Inferior parietal cortex (tissue), 1 donor: Measurements from ENCODE around the gene GSTM3.
A peak's percentile ranks its signal among the peaks of the same experiment; 100 is the strongest.

Experiments used
- DNase-seq: peaks from one replicate; pipeline ENCODE4 v3.0.0-alpha.2; 2016; ENCODE audit errors: extremely low spot score

The GSTM3 gene

DNA sequence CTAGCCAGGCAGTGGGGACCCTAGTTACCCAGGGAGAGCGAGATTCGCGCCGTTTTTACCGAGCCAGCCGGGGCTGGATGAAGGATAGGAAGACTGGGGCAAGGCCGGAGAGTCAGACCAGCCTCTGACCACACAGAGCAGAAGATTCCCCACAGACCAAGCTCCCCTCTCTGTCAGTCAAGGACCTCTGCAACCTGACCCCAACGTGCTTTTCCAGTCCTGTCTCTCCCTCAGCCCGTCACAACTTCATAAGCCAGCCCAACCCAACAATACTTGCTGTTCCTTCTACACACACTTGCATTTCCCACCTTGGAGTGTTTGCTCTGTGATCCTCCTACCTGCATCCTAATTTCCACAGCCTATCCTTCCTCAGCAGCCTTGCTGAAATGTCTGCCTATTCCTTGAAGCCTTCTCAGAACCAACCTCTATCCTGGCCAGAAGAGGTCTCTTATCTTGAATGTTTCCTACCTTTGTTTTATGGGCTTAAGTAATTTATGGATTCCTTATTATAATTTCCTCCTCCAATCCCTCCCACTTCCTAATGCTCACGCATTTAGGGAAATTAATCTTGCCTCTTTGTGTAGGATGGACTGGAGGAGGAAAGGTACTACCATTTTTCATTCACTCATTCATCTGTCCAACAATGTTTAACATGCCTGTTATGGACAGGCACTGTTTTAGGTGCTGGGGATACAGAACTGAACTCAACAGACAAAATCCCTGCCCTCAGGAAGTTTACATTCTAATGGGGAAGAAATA, at the start of gene GSTM3:
GSTM3 (minus strand) TSS at position 424 of the 759 bp plus-strand sequence. CDS start 751 bp downstream, outside the sequence.
- DNase-seq: no peak

DNA sequence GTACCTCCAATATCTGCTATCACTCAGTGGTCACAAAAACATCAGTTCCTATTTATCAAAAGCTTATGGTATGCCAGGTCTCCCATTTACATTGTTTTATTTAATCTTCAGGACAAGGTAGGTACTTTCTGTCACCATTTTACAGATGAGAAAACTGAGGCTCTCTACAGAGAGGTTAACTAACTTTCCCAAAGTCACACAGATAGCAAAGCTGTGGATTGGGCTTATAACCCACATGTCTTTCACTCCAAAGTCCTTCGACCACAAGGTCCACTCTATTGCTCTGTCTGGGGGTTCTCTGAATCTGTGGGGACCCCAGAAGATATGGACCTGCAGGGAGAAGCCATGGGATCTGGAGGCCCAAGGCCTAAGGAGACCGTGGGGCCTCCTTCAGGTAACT, 49.5 kb upstream of the GSTM3 start:
- no peak for DNase-seq

DNA sequence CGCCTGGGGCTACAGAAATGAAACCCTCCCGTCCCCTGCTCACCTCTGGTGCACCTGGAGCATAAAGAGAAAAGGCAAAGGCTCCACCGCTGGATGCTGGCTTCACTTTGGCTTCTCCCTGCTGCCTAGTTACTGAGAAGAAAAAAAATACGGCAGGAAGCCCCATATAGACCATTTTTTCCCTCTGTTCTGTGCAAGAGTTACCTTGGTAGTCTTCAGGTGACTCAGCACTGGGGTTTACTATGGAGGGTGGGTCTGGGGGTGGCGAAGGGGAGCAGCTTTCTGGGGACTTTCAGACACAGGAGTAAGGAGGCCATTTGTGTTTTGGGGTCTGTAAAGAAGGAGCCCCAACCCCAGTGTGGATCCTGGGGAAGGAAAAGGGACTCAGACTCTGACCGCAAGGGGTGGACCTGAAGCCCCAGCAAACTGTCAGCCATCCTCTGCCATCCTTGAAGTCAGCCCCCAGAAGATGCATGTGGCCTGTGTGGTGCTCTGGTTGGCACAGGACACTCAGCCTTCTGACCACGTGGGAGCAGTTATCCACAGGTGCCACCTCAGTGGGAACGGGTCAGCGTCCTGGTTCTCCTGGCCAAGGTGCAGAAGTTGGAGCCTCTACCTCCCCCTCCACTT, 48.8 kb upstream of the GSTM3 start:
- DNase-seq: no peak

DNA sequence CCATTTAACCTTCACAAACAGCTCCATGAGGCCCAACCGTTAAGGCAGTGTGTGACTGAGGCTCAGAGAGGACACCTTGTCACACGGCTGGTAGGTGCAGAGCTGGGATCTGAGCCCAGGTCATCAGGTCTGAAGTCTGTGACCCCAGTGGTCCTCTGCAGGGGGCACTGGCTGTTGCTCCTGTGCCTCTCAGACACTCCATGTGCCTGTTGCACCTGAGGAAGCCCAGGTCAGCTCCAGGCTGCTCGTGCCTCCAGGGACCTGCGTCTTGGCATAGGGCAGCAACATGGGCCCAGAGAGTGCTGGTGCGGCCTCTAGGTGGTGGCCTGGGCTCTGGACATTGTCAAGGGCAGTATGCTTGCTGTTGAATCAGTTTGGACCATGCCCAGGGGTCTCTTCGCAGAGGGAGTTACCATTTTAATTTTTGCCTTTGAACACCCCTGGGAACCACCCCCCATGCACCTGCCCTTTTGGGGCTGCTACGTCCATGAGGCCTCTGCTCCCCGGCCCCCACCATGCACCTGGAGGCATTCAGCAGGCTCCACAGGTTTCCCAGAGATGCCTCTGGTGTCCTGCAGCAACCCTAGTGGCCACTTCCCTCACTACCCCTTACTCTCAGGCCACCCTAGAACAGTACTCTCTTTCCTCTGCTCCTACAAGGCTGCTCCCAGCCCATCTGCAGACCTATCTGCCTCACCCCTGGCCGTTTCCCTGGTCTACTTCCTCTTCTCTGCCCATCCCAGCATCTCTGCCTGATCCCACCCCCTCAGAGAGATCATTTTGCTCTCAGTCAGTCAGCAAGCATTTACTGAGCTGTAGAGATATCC, 48.1 kb upstream of the GSTM3 start:
- no peak for DNase-seq

DNA sequence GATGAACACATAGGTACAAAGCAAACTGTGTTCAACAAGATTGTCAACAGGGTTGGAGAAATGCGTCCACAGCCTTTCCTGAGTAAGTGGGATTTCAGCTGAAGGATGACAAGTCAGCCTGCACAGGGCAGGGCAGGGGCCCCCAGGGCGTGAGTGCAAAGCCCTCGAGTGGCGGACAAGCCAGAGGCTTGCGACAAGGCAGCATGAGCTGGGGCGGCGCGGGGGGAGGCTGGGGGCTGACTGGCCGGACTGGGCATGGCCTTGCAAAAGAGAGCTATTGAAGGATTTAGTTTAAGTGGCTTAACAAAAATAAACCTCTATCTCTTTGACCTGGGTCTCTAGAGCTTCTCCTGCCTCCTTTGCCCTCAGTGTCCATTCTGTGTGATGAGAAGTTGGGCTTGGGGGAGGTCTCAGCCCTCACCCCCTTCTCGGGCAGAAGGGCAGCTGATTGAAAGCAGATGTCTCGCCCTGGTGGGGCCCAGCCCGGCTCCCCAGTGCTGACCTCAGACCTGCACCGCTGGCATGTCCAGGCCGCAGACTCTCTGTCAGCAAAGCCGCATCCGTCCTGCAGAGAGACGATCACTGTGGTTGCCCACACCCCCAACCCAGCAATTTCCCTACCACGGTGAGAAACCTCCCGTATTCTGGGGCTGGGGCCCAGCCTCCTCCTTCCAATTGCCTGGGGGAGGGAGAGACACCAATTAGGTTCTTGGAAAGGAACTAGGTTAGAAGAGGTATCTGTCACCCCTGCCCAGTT, 47.2 kb upstream of the GSTM3 start:
- DNase-seq: no peak

DNA sequence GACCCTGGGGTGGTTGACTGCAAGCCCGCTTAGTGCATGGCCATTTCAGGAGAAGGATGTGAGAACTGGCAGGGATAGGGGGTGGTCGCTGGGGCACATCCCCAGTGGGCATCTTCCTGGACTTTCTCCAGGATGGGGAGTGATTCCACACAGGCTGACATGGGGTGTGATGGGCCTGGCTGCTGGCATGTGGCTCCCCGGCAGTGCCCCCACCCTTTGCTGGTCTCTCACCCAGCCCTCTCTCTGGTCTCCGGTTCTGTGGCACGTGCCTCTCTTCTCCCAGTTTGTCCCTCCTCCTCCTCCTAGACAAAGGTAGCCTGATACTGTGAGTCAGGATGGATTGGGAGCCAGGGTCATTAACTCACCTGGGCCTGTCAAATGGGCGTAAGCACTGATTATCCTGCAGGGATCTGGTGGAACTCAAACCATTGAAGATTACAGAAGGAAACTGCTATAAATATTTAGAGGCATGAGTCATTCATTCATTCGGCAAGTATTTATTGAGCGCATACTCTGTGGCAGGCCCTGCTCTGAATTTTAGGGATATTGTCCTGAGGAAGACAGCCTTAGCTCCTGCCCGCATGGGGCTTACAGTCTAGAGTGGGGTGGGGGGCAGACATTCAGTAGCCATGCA, 46.5 kb upstream of the GSTM3 start:
- DNase-seq: no peak

DNA sequence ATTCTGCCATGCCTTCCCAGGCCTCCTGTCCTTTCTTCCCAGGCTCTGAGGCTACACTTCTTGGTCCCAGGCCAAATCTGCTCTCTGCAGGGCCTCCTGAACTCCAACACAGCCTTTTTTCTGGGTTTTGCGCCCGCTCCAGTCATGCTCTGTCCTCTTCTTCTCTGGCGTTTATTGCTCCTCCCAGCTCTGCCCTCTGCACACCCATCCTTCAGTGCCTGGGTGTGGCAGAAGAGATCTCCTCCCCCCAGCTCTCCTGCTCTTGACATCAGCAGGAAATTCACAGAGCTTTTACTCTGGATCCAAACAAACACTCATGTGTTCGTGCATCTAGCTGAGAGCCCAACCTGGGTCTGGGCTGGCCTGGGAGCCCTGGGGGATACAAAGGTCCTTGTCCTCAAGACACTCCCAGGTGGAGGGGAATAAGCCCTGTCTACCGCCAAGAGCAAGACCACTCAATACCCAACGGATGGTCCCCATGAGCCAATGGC, 45.7 kb upstream of the GSTM3 start:
- DNase-seq: no peak

DNA sequence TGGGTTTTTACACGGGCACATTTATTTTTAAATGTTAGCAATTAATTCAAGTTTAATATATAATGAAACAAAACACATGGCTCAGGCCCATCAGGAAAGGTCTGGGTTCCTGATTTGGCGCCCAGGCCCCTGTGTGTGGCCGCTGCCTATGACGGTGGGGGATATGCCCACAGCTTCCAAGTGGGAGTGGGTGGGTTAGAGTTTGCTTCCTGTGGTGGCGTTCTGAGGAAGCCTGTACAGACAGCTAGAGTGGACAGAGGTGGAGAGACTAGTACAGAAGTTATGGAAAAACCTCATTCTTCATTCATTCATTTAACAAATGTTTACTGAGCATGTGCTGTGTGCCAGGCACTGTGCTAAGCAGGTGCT, 45.3 kb upstream of the GSTM3 start:
- no peak for DNase-seq

DNA sequence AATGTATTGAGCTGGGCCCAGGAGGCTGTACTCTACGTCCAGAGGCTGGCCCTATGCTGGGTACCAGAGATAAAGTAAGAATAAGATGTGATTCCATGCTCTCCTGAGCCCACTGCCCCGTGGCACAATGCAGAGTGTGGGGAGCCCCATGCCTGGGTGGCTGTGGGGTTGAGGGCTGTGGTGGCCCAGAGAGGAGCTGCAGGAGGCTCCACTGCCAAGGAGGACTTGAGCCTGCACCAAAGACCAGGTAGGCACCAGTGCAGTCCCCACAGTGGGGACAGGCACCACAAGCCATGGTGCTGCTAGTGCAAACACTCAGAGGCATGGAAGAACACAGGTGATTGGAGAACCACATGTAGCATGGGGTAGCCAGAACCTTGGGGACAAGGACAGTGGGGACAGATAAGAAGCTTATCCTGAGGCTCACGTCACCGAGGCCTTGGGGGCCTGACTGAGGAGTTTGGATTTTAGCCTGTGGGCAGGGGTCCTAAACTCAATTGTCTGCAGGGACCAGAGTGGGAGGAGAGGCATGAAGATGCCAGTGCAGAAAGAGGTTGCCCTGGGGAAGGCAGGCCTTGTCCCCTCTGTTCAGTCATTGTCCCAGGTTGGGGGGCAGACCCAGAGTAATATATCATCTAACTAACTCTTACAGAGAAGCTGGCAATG, 44.7 kb upstream of the GSTM3 start:
- no peak for DNase-seq

DNA sequence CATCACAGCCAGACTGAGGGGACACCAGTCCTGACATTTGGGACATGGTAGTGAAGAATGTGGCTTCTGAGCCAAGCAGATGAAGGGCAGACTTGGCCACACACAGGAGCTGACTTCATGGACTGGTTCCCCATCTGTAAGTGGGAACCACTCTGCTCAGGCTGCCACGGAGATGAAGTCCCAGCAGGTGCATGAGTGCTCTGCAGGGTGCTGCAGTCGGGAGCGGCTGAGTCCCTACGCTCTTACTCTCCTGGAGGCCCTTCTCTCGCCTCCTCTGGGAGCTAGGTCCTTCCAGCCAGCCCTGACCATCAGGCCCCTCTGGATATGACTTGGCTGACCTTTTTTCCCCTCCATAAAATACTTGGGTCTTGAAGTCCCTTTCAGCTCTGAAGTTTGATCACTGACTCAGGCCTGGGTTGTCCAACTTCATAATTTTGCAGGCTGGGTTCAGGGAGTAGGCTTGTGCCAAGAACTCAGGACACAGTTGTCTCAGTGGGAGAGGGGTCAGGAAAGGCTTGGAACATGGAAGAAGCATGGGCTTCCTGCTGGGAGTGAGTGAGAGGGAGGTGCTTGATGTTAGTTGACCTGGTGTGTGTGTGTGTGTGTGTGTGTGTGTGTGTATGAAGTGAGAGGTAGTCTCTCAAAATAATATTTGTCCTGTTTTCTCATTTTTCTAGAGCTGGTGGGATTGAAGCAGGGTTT, 43.9 kb upstream of the GSTM3 start:
- no peak for DNase-seq

DNA sequence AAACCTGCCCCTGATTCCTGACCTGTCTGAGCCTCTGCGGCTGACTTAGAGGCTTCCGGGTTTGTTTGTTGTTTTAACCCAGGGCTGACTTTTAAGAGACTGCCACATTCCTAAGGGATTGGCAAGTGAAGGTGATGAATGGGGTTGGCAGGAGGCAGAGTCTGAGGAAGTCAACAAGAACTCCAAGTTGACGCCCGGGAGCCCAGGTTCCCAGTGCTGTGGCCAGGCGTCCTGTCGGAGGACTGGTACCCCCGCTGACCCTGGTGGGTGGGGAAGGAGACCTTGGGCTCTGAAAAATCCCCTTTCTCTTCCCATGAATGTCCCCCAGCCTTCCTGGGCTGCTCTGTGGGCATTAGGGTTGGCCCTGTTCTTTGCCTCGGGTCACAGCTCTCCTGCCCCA, 42.6 kb upstream of the GSTM3 start:
- no peak for DNase-seq

DNA sequence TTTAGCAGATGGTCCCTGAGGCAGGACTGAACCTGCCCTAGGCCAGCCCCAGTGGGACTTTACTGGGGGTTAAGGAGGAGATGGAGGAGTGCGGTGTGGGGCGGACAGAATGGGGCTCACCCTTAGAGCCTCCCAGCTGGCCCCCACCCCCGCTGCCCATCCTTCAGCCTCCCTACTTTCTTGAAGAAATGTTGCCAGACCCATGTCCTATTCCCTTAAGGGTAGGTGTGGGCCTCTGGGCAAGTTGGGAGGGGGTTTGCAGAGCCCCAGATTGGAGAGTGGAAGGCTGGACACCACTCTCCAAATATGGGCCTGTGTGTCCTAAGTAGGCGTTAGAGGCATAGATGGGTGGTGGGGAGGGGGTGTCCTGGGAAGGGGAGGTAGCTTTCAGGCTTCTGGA, 42.1 kb upstream of the GSTM3 start:
- DNase-seq: no peak

DNA sequence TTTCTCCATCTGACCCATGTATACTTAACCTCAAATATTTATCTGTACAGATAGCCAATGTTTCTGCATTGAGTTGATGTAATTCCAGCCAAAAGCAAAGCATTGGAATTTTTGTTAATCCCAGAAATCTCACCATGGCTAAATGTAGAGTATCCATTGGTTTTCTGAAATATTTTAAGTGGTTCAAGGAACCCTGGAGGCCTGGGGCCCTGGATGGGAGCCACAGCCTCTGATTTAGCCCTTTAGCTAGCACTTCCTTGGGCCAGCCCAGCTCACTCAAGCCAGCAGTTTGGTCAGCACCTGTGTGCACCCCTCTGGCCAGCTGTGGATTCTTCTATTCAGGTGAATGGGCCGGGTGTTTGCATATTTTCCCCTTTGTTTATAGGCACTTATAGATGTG, 41.7 kb upstream of the GSTM3 start:
- DNase-seq: no peak

DNA sequence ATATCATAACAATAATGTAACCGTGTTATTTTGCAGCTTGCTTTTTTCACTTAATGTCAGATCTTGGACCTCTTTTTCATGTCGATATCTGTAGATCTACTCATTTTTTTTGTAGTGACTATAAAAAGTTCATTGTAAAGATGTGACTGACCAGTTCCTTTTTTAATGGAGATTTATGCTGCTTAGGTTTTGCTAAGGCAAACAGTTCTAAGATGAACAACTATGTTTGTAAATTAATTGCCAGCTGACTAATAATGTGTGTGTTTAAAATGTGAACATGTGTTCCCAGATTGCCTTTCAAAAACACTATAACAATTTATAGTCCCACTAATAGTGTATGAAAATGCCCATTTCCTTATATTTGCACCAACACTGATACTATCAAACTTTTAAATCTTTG, 41.0 kb upstream of the GSTM3 start:
- no peak for DNase-seq

DNA sequence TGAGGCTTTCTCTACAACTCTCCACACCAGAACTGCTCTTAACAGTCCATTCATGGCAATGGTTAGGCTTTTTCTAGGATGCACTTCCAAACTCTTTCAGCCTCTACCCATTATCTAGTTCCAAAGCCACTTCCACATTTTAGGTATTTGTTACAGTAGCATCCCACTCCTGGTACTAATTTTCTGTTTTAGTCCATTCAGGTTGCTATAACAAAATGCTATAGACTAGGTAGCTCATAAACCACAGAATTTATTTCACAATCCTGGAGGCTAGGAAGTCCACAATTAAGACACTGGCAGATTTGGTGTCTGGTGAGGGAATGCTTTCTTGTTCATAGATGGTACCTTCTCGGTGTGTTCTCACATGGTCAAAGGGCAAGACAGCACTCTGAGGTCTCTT, 40.1 kb upstream of the GSTM3 start:
- no peak for DNase-seq

DNA sequence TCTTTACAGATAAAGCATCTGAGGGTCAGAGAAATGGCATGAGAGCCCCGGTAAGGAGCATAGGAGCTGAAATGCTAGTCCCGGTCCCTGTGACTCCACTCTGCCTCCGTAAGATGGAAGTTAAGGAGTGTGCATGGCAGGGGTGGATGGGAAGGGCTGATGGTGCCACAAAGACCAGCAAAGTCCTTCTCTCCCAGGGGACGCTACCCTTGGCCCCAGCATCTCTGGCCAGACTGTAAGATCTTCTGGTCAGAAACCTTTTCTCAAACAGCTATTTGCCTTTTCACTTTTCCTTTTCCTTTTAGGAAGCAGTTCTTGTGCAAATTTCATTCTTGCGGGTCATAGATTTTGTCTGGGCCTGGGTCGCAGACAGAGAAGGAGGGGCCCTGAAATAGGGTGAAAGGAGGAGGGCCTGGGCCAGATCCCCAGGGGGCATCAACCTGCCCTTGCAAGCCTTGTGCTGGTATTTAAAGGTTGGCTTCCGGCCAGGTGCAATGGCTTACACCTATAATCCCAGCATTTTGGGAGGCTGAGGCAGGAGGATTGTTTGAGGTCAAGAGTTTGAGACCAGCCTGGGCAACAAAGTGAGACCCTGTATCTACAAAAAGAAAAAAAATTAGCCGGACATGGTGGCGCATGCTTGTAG, 37.3 kb upstream of the GSTM3 start:
- DNase-seq: no peak

DNA sequence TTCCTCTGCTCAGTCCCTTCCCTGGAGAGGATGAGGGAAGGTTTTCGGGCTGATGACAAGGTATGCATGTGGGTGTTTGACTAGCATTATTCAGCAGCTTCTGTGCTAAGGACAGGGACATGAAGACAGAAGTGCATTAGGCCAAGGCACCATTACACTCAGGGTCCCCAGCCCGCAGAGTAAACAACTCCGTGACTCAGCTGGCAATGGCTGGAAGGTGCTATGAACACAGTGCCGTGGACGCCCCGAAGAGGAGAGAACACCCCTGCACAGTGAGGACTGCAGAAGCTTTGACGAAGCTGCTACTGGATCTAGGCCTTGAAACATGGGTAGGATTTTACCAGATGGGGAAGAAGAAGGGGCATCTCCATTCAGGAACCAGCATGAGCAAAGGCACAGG, 36.6 kb upstream of the GSTM3 start:
- DNase-seq: peak; percentile 38

DNA sequence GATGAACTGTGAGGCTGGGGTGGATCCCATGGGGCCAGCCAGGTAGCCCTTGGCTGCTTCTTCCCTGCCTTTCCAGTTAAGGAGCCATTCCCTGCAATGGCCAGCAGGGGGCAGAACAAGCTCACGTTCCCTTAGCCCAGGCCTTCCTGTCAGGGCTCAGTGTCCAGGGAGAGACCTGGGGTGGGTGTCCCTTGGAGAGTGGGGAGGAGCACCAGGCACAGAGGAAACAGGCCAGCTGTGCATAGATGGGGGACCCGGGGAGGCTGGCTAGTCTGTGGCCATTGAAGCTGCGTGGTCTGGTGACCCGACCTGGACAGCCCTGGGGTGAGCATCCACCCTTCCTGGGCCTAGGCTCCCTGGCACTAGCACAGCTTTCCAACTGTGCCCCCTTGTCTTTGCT, 36.1 kb upstream of the GSTM3 start:
- DNase-seq: peak; percentile 96

DNA sequence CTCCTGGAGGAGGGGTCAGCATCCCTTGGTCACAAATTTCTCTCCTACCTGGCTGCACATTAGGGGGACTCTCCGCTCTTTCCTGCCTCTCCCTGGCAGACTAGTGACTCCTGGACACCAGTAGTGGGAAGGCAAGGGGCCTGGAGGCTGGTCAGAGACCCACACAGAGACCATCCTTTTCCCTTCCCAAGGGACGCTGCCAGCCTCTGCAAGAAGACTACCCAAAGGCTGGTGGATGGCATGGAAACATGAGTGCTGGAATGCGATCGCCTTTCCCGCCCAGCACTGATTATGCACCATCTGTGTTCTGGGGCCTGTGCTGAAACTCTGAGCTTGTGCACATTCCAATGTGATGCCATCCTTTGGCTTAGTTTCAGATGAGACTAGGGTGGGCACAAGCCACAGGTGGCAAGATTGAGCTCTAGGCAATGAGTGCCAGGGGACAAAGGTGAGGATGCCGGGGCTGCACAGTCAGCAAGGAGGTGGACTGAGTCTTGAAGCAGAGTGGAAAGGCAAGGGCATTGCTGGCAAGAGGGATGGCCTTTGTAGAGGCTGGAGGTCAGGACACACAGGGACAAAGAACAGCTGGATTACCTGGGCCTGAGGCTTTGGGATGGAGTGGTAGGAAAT, 35.5 kb upstream of the GSTM3 start:
- no peak for DNase-seq
